DOHH2 (cell line): Measurements from ENCODE around the gene VAV2.
"Not testable (repeated sequence)": the region's sequence is repeated elsewhere in the genome, so short reads cannot be mapped to it uniquely, and the experiment has no call there.

Source experiments
- H3F3A ChIP-seq: fragments of 200-600 bp; sonication (generic), shearing (Covaris generic); 2 replicates; pipeline ENCODE4 v1.6.0; 2016; ENCODE audit warnings: antibody characterized with exemption, mild to moderate bottlenecking; ENCODE audit not compliant: control insufficient read depth, insufficient read depth
- H3K27ac ChIP-seq: fragments of 200-600 bp; sonication (generic); 2 replicates; pipeline ENCODE4 v1.5.1; 2014; ENCODE audit warnings: low read depth, mild to moderate bottlenecking, low read length, moderate library complexity
- H3K27me3 ChIP-seq: fragments of 200-600 bp; sonication (generic); 2 replicates; pipeline ENCODE4 v1.6.1; 2014; ENCODE audit warnings: mild to moderate bottlenecking, low read length, mixed read lengths; ENCODE audit not compliant: control insufficient read depth
- H3K36me3 ChIP-seq: fragments of 200-600 bp; sonication (generic); 2 replicates; pipeline ENCODE4 v1.6.1; 2014; ENCODE audit warnings: mild to moderate bottlenecking, low read length, moderate library complexity, mixed read lengths; ENCODE audit not compliant: control insufficient read depth
- H3K4me1 ChIP-seq: fragments of 200-600 bp; sonication (generic); 2 replicates; pipeline ENCODE4 v1.6.1; 2014; ENCODE audit warnings: mild to moderate bottlenecking, low read length, mixed read lengths; ENCODE audit not compliant: control insufficient read depth
- H3K4me2 ChIP-seq: fragments of 200-600 bp; sonication (generic); 2 replicates; pipeline ENCODE4 v1.6.0; 2014; ENCODE audit warnings: mild to moderate bottlenecking, low read length, moderate library complexity
- H3K4me3 ChIP-seq: fragments of 200-600 bp; sonication (generic); 2 replicates; pipeline ENCODE4 v1.5.1; 2014; ENCODE audit warnings: mild to moderate bottlenecking, low read length, mixed read lengths
- H3K79me2 ChIP-seq: fragments of 200-600 bp; sonication (generic); 2 replicates; pipeline ENCODE4 v1.6.1; 2014; ENCODE audit warnings: mild to moderate bottlenecking, low read length, mixed read lengths; ENCODE audit not compliant: control insufficient read depth
- H3K9me2 ChIP-seq: fragments of 200-600 bp; sonication (generic); replicated peaks from 2 replicates; pipeline ENCODE4 v1.6.1; 2014; ENCODE audit warnings: mild to moderate bottlenecking, low read length, mixed read lengths; ENCODE audit not compliant: control insufficient read depth
- H3K9me3 ChIP-seq: fragments of 200-600 bp; sonication (generic); 2 replicates; pipeline ENCODE4 v1.6.1; 2014; ENCODE audit warnings: antibody characterized with exemption, low read length, mixed read lengths; ENCODE audit not compliant: control insufficient read depth, insufficient read depth
- H4K20me1 ChIP-seq: fragments of 200-600 bp; sonication (generic); 2 replicates; pipeline ENCODE4 v1.6.0; 2014; ENCODE audit warnings: low read depth, mild to moderate bottlenecking, antibody characterized with exemption, low read length, moderate library complexity; ENCODE audit not compliant: control insufficient read depth, insufficient read depth
- CTCF ChIP-seq: fragments of 200-600 bp; sonication (generic); IDR thresholded peaks from one replicate; pipeline ENCODE4 v1.5.1; 2014; ENCODE audit warnings: antibody characterized with exemption, mild to moderate bottlenecking, low read depth, low read length; ENCODE audit not compliant: poor library complexity, severe bottlenecking
- EZH2phosphoT487 ChIP-seq: fragments of 200-600 bp; sonication (generic); IDR thresholded peaks from 2 replicates; pipeline ENCODE4 v1.6.1; 2017; ENCODE audit warnings: borderline replicate concordance, mild to moderate bottlenecking, antibody characterized with exemption, low read length, moderate library complexity, mixed read lengths

The VAV2 gene

GRCh38 chr9:133924453-133924852, 67.7 kb downstream of the VAV2 start:
- Histone ChIP-seq H3K4me2 (no peak overlapping the region), H3K9me2 (no peaks in the 10 kb centered on the region), H3K79me2 (peaks cover 32% of the 10 kb centered on the region), H3K4me1 (no peaks in the 10 kb centered on the region), H3K27ac (no peak overlapping the region), H3K9me3 (no peaks in the 10 kb centered on the region), H4K20me1 (no peaks in the 10 kb centered on the region), H3K27me3 (no peaks in the 10 kb centered on the region), H3F3A (no peaks in the 10 kb centered on the region), H3K36me3 (no peaks in the 10 kb centered on the region), H3K4me3 (no peak overlapping the region)
- TF ChIP-seq CTCF (no peak), EZH2phosphoT487 (no peak)

GRCh38 chr9:133923608-133924007, 68.5 kb downstream of the VAV2 start:
- not testable (repeated sequence) for H3K27ac ChIP-seq, H3K36me3 ChIP-seq, H3K9me3 ChIP-seq, H3K9me2 ChIP-seq, H3K4me1 ChIP-seq, H3K4me2 ChIP-seq, H4K20me1 ChIP-seq, H3K27me3 ChIP-seq, H3F3A ChIP-seq, H3K4me3 ChIP-seq
- peaks cover 28% of the 10 kb centered on the region for H3K79me2 ChIP-seq

- H3K79me2 ChIP-seq = peaks cover 23% of the 10 kb centered on the region
- H4K20me1 ChIP-seq = 0 out of 2 replicates have a peak, but pooled peaks cover 6% of the 10 kb centered on the region
- no peaks in the 10 kb centered on the region for H3K27me3 ChIP-seq
- H3K36me3 ChIP-seq = no peaks in the 10 kb centered on the region
- no peak overlapping the region for H3K27ac ChIP-seq
- no peak overlapping the region for H3K4me2 ChIP-seq
- no peak overlapping the region for H3K4me3 ChIP-seq
- H3K4me1 ChIP-seq = no peaks in the 10 kb centered on the region
- TF ChIP-seq EZH2phosphoT487 (no peak), CTCF (no peak)
- H3F3A ChIP-seq = no peaks in the 10 kb centered on the region
- H3K9me2 ChIP-seq = no peaks in the 10 kb centered on the region
- no peaks in the 10 kb centered on the region for H3K9me3 ChIP-seq
Measured at GRCh38 chr9:133921866-133922265, 70.3 kb downstream of the VAV2 start.

- no peak overlapping the region for H3K4me2 ChIP-seq
- H3K4me1 ChIP-seq = peaks cover 1% of the 10 kb centered on the region; the same call in 1 of the 2 replicates
- no peaks in the 10 kb centered on the region for H3K9me2 ChIP-seq
- H3K79me2 ChIP-seq = peaks cover 30% of the 10 kb centered on the region
- no peaks in the 10 kb centered on the region for H3F3A ChIP-seq
- H3K27me3 ChIP-seq = no peaks in the 10 kb centered on the region
- no peaks in the 10 kb centered on the region for H3K9me3 ChIP-seq
- no peak overlapping the region for H3K4me3 ChIP-seq
- 0 out of 2 replicates have a peak, but pooled peaks cover 6% of the 10 kb centered on the region for H4K20me1 ChIP-seq
- H3K27ac ChIP-seq = no peak overlapping the region
- TF ChIP-seq CTCF (no peak), EZH2phosphoT487 (no peak)
- H3K36me3 ChIP-seq = no peaks in the 10 kb centered on the region
Measured at GRCh38 chr9:133920471-133920870, 71.7 kb downstream of the VAV2 start.
